A673 (cell line): ENCODE data around the gene NR6A1. TPM values are rescaled to one million over a fixed set of nuclear protein-coding genes. Genes with fewer than 3 reads are reported as not detected.
A peak's percentile ranks its signal among the peaks of the same experiment; 100 is the strongest.

Experiments used
- BruUV-seq: library from RNA; stranded (reverse); fragments of 400-500 nt; replicated peaks from 2 replicates; lab custom pipeline; 2021; lab: Mats Ljungman, UMichigan
- CTCF ChIA-PET: fragments of 300-600 bp; sonication (Branson Sonifier 250); formaldehyde crosslinking; loops from one replicate; lab custom pipeline; 2022; ENCODE audit warnings: antibody characterized with exemption; lab: Charles Lee
- POLR2A ChIA-PET: fragments of 300-600 bp; sonication (Branson Sonifier 250); formaldehyde crosslinking; loops from one replicate; lab custom pipeline; 2022; ENCODE audit warnings: antibody characterized with exemption; ENCODE audit not compliant: low non-redundant PET; lab: Charles Lee
- DNase-seq: peaks from one replicate; pipeline ENCODE4 v3.0.0-alpha.2; 2015; ENCODE audit warnings: low spot score
- H3K27ac ChIP-seq: fragments of 200-600 bp; sonication (generic); 2 replicates; pipeline ENCODE4 v1.5.1; 2016; ENCODE audit warnings: mixed run types, low read depth, mild to moderate bottlenecking, mixed read lengths, antibody characterized with exemption, low read length; ENCODE audit not compliant: poor library complexity, severe bottlenecking
- H3K27me3 ChIP-seq: fragments of 200-600 bp; sonication (generic); replicated peaks from 2 replicates; pipeline ENCODE4 v1.6.1; 2017; ENCODE audit warnings: mixed run types, low read depth, mild to moderate bottlenecking, mixed read lengths, antibody characterized with exemption, low read length; ENCODE audit not compliant: insufficient read depth, poor library complexity
- H3K36me3 ChIP-seq: fragments of 200-600 bp; sonication (generic); 2 replicates; pipeline ENCODE4 v1.6.1; 2016; ENCODE audit warnings: mixed run types, mild to moderate bottlenecking, mixed read lengths, antibody characterized with exemption, low read length; ENCODE audit not compliant: insufficient read depth, poor library complexity, severe bottlenecking
- H3K4me1 ChIP-seq: fragments of 200-600 bp; sonication (generic); 2 replicates; pipeline ENCODE4 v1.6.1; 2017; ENCODE audit warnings: mixed run types, mild to moderate bottlenecking, mixed read lengths, antibody characterized with exemption, low read length; ENCODE audit not compliant: insufficient read depth, poor library complexity, severe bottlenecking
- H3K4me3 ChIP-seq: fragments of 200-600 bp; sonication (generic); 2 replicates; pipeline ENCODE4 v1.5.1; 2016; ENCODE audit warnings: low read depth, mixed run types, mild to moderate bottlenecking, mixed read lengths, low read length; ENCODE audit not compliant: poor library complexity, severe bottlenecking
- H3K9me3 ChIP-seq: fragments of 200-600 bp; sonication (generic); 2 replicates; pipeline ENCODE4 v1.6.1; 2016; ENCODE audit warnings: mixed run types, low read depth, mild to moderate bottlenecking, mixed read lengths, antibody characterized with exemption, low read length; ENCODE audit not compliant: poor library complexity, severe bottlenecking
- EZH2 ChIP-seq: fragments of 200-600 bp; sonication (generic); IDR thresholded peaks from 2 replicates; pipeline ENCODE4 v1.6.1; 2017; ENCODE audit warnings: borderline replicate concordance, low read depth, mild to moderate bottlenecking, mixed read lengths, antibody characterized with exemption, low read length; ENCODE audit not compliant: poor library complexity, severe bottlenecking
- intact Hi-C: fragments of 100-400 bp; cut with micrococcal nuclease; formaldehyde crosslinking; loops from one replicate; pipeline ENCODE4 v1.10.0; 2022; ENCODE audit not compliant: unreplicated experiment
- total RNA-seq: library from RNA; stranded (reverse); gene quantifications from 2 replicates; pipeline ENCODE4 v1.2.3, GENCODE V29; 2021
- TF ChIP-seq, protein P1 (sequence below): fragments of 300-800, 200-600 bp; sonication (generic); conservative IDR thresholded peaks from 2 replicates; pipeline ENCODE4 v1.5.1; 2017; ENCODE audit warnings: low read depth, mild to moderate bottlenecking, antibody characterized with exemption, low read length, moderate library complexity, mixed read lengths

The NR6A1 gene
- total RNA-seq, 1 experiment from 2014 or later: 5.3 TPM

DNA sequence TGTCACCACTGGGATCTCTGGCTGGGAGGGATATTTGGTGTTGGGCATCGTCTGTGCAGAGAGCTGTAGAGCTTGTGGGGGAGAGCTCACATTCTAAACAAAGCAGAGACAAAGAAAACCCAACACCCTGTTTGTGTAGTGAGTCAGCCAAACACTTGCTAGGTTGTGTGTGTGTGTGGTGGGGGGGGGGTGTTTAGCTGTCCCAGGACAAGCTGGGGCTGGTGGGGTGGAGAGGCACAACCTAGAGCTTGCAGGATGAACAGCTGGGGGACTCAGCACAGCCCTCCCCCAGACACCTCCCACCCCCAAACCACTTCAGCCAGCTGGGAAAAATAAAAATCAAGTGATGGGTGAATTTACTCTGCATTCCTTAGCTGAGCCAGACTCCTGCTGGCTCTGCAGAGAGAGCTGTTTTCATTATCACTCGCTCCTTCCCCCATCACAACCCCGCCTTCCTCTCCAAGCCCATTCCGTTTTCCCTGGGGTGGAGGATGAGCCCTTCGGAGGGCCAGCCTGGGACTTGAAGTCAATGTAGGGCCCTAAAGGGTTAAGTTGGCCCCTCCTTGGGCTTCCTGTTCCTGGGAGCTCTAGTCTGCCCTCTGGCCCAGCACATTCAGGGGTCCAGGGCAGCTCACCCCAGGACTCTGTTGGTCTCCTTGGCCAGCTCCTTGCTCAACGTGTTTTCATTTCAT, 8.4 kb upstream of the NR6A1 start:
- BruUV-seq: no TSS peak
- Histone ChIP-seq H3K36me3 (no peaks in the 10 kb centered on the region), H3K27ac (no peak overlapping the region), H3K4me1 (peaks cover 19% of the 10 kb centered on the region), H3K9me3 (no peaks in the 10 kb centered on the region), H3K4me3 (no peak overlapping the region), H3K27me3 (no peaks in the 10 kb centered on the region)
- TF ChIP-seq EZH2: no peak
- TF ChIP-seq, protein P1, sequence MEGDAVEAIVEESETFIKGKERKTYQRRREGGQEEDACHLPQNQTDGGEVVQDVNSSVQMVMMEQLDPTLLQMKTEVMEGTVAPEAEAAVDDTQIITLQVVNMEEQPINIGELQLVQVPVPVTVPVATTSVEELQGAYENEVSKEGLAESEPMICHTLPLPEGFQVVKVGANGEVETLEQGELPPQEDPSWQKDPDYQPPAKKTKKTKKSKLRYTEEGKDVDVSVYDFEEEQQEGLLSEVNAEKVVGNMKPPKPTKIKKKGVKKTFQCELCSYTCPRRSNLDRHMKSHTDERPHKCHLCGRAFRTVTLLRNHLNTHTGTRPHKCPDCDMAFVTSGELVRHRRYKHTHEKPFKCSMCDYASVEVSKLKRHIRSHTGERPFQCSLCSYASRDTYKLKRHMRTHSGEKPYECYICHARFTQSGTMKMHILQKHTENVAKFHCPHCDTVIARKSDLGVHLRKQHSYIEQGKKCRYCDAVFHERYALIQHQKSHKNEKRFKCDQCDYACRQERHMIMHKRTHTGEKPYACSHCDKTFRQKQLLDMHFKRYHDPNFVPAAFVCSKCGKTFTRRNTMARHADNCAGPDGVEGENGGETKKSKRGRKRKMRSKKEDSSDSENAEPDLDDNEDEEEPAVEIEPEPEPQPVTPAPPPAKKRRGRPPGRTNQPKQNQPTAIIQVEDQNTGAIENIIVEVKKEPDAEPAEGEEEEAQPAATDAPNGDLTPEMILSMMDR: no peak
- POLR2A ChIA-PET: interaction anchor here (0.6 kb wide), 1 partner anchor 591 kb away, joined by 3 read pairs; no protein-coding TSS in a partner anchor
- intact Hi-C loops: loop anchor here (5.0 kb wide), 1 partner anchor 58 kb away; no protein-coding TSS in a partner anchor
- CTCF ChIA-PET: interaction anchor here (0.8 to 1.1 kb wide), 2 partner anchors 70 to 72 kb away, joined by 3 to 9 read pairs; no protein-coding TSS in a partner anchor
- DNase-seq: peak; percentile 58

- Histone ChIP-seq H3K9me3 (no peaks in the 10 kb centered on the region), H3K4me1 (peaks cover 17% of the 10 kb centered on the region), H3K27me3 (no peaks in the 10 kb centered on the region), H3K4me3 (no peak overlapping the region), H3K36me3 (no peaks in the 10 kb centered on the region), H3K27ac (no peak overlapping the region)
- ChIA-PET POLR2A (no interaction called here), CTCF (interaction anchor here (0.8 to 1.1 kb wide), 2 partner anchors 71 to 73 kb away, joined by 3 to 9 read pairs; no protein-coding TSS in a partner anchor)
- no TSS peak for BruUV-seq
- intact Hi-C loops: loop anchor here (5.0 kb wide), 1 partner anchor 59 kb away; no protein-coding TSS in a partner anchor
- no peak for TF ChIP-seq EZH2
- TF ChIP-seq, protein P1: no peak
- no peak for DNase-seq
Measured at GRCh38 chr9:124778575-124779367, 7.7 kb upstream of the NR6A1 start.

DNA sequence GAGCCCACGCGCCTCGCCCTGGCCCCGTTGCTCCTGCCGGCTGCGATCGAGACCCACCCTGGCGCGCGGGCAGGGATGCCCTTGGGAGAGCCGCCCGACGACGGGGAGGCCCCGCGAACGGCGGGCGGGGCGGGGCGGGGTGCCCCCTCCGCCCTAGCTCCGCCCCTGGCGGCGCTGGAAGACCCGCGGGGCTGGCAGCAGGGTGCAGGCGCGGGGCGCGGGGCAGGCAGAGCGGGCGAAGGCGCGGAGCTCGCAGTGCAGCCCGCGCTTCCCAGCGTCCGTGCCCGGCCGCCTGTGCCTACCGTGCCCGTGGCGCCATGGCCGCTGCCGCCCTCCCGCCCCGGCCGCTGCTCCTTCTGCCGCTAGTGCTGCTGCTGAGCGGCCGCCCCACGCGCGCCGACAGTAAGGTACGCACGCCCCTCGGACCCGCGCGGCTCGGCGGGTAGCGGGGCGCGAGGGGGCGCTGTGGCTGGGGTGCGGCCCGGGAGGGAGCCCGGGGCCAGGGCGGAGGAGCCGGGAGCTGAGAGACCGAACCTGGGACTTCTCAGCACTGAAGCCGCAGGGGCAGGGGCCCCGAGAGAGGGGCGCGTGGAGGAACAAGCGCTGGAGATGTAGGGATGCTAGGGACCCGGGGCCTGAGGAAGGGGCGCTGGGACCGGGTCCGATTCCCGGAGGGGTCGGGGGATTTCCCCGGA, 6.0 kb upstream of the NR6A1 start, which contains the start of gene OLFML2A:
Gene OLFML2A, plus strand, starts transcription at position 180 of the 695 bp plus-strand sequence. Its CDS starts 138 bp downstream, at position 318.
- no peak for TF ChIP-seq EZH2
- TF ChIP-seq, protein P1: peak; percentile 46; the same call in 1 of the 2 replicates

More for the DNA sequence above, 6.0 kb upstream of the NR6A1 start, which contains the start of gene OLFML2A:
- intact Hi-C loops: loop anchor here (5.0 kb wide), 1 partner anchor 60 kb away; no protein-coding TSS in a partner anchor
- no TSS peak for BruUV-seq
- ChIA-PET CTCF (interaction anchor here (0.6 to 1.6 kb wide), 5 partner anchors 55 to 274 kb away, joined by 3 to 4 read pairs (median 3); partner anchors contain the start of gene WDR38), POLR2A (interaction anchor here (0.5 kb wide), 1 partner anchor 85 kb away, joined by 4 read pairs; no protein-coding TSS in a partner anchor)
- no peaks in the 10 kb centered on the region for H3K9me3 ChIP-seq
- H3K4me1 ChIP-seq: peaks cover 17% of the 10 kb centered on the region
- no peak within 1 kb of the TSS for H3K27ac ChIP-seq
- peak; percentile 66 for DNase-seq
- no peaks in the 10 kb centered on the region for H3K36me3 ChIP-seq
- no peaks in the 10 kb centered on the region for H3K27me3 ChIP-seq
- H3K4me3 ChIP-seq: peak within 1 kb of the TSS; percentile 55
